Embryonic facial prominence (tissue), 1 donor: ENCODE measurements around the gene MEA1.
"Not testable (repeated sequence)": the region's sequence is repeated elsewhere in the genome, so short reads cannot be mapped to it uniquely, and the experiment has no call there.

Source experiments
- DNase-seq: peaks from one replicate; pipeline ENCODE4 v3.0.0-alpha.2; 2016; ENCODE audit errors: extremely low spot score

MEA1 gene

DNA sequence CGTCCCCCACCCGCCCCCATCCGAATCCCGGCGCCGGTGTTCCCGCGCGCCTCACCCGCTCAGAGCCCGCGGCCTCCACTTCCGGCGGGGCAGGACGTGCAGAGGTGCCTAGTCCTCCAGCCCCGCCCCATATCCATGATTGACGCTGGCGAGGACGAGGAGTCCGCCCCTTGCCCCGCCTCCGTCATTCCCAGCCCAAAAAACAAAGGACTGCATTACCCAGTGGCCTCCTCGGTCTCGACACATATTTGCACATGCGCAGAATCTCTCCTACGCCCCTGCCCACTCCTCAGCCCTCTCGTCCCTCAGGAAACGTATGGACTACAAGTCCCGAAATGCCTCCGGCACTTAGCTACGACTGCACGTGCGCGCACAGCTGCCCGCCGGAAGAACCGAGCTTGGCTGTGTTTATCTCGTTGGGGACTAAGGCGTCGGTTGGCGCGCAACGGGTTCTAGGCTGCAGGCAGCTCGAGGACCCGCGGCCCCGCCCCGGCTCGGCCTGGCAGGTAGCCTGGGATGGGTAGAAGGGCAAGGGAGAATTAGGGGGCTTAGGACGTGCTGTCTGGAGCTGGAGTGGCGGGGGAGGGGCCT, at the start of gene MEA1, which contains the start of gene KLHDC3:
Gene MEA1, minus strand, starts transcription at position 104 of the 591 bp plus-strand sequence. CDS start 133 bp downstream, outside the sequence.
Gene KLHDC3, plus strand, starts transcription at position 407 of the 591 bp plus-strand sequence. CDS start 2,944 bp downstream, outside the sequence.
- DNase-seq = peak; percentile 100

DNA sequence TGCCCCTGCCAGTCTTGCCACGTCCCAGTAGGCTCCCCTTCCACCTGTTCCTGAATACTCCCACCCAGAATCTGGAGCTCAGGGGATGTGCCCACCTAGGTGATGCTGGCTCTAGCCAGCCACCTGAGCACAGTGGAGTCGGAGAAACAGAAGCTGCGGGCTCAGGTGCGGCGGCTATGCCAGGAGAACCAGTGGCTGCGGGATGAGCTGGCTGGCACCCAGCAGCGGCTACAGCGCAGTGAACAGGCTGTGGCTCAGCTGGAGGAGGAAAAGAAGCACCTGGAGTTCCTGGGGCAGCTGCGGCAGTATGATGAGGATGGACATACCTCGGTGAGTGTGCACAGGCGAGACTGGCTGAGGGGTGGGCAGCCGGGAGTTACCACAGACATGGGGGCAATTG, 49.1 kb upstream of the MEA1 start:
- no peak for DNase-seq

GRCh38 chr6:43061861-43062260, 48.1 kb upstream of the MEA1 start:
- DNase-seq = no peak

DNA sequence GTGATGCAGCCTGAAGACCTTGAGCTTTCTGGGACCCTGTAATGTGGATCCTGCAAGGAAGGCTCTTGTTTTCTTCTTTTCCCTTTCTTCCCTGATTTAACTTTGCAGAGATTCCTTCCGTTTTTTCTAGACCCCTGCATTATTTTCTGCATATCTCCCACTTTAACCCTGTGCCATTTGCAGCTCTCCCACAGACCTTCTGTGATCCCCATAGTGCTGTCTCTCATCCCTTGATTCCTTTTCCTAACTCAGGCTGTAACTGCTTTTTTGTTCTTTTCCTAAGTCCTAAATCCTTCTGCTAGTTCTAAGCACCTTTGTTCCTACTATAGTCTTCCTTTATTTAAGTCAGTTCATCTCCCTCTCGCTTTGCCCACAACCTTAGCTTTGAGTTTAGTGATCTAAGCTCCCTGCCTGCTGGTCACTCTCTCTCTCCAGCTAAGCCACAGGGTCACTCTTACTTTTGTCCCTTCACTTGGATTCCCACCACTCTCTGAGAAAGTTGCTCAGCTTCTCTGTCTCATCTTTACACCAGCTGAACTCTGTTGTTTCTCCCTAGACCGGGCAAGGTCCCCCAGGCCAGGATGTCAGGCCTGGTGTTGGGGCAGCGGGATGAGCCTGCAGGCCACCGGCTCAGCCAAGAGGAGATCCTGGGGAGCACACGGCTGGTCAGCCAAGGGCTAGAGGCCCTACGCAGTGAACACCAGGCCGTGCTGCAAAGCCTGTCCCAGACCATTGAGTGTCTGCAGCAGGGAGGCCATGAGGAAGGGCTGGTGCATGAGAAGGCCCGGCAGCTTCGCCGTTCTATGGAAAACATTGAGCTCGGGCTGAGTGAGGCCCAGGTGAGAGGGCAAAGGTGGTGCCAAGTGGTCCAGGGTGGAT, 47.2 kb upstream of the MEA1 start:
- no peak for DNase-seq

- no peak for DNase-seq
Measured at GRCh38 chr6:43060034-43060754, 46.4 kb upstream of the MEA1 start.

- peak; percentile 98 for DNase-seq
Measured at GRCh38 chr6:43059168-43060033, 45.7 kb upstream of the MEA1 start, which contains the start of the genes KLC4 and MRPL2. Gene KLC4 (plus strand): TSS chr6:43059631. CDS start chr6:43061336, 1,705 bp downstream. Gene MRPL2 (minus strand): TSS chr6:43059434. CDS start chr6:43059381, 53 bp downstream.

DNA sequence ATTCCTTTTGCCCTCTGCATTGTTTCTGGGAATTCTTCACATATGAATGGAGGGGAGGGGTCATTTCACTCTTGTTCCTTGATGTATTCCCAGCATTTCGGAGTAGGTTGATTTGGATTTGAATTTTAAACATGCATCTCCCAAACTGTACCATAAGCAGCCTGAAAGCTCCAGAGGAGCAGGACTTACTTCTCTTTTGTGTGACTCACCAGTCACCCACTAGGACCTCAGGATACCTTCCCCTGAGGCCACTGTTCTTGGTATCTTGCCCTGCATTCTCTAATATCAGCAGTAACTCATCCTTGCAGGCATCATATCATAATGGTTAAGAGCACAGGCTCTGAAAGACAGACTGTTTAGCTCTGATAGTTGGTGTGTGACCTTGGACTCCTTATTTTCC, 44.8 kb upstream of the MEA1 start:
- no peak for DNase-seq

DNA sequence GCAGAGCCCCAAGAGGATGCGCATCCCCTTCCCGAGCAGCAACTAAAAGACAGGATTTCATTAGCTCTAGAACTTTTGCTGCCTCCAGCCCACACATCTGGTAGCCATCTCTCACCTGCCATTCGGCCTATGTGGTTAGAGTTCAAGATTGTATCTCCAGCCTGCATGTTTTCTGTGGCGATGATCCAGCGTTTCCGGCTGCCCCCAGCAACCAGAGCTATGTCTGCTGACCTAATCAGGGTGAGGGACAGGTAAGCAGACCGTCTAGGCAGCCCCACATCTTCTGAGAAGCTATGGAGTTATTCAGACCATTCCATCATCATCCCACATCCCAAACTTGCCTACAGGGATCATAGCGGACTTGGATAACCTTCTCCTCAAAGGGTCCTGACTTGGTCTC, 42.2 kb upstream of the MEA1 start:
- DNase-seq = no peak

DNA sequence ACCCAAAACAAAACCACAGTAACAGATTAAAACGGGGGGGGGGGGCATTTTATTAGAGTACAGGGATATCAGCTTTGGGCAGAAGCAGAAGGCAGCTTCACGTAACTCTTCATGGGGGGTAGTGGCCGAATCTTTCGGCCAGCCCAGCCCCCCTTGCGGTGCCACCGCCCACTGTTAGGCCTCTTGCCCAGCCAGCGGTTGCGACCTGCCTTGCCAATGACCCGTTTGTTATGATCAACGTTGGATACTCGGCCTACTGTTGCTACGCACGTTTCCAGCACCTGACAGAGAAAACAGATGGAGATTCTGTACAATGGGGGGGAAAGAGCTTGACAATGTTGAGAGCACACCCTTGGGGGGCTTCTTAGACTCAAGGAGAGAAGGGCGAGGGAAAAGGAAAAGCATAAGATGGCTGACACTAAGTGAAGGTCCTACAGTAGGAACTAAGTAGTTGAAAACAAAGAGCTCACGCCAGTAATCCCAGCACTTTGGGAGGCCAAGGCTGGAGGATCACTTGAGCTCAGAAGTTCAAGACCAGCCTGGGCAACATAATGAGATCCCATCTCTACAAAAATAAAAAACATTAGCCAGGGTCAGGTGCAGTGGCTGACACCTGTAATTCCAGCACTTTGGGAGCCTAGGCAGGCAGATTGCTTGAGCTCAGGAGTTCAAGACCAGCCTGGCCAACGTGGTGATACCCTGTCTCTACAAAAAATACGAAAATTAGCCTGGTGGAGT, 40.6 kb upstream of the MEA1 start:
- no peak for DNase-seq

- peak; percentile 96 for DNase-seq
Measured at GRCh38 chr6:43053545-43054205, 39.9 kb upstream of the MEA1 start, which contains the start of gene CUL7. Gene CUL7 (minus strand): TSS chr6:43053851. CDS start chr6:43052788, 1,063 bp downstream.

GRCh38 chr6:43052842-43053544, 39.2 kb upstream of the MEA1 start:
- no peak for DNase-seq

DNA sequence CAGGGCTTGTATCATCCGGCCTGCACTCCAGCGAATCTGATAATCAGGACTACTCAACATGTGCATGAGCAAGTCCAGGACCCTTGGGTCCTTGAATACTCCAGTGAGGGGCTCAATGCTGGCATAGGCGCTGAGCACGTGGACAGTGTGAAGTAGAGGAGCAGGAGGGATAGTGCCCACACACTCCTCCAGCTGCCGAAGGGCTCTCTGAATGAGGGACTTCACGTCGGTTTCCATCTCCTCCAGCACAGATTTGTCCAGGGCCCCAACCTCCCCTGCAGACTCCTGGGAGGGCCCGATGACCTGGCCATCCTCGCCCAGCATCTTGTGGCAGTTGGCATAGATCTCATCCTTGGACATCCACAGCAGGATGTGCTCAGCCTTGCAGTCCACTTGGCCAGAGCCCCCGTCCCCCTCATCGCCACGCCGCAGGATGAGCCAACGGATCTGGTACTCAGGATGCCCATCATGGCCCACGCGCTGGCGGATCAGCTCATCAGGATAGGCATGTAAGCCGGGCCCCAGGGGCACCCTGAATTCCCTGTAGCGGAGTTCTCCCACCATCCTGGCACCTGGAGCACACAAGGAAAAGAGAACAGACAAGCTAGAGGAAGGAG, 38.6 kb upstream of the MEA1 start:
- DNase-seq = no peak

- no peak for DNase-seq
Measured at GRCh38 chr6:43050981-43051380, 37.2 kb upstream of the MEA1 start.

DNA sequence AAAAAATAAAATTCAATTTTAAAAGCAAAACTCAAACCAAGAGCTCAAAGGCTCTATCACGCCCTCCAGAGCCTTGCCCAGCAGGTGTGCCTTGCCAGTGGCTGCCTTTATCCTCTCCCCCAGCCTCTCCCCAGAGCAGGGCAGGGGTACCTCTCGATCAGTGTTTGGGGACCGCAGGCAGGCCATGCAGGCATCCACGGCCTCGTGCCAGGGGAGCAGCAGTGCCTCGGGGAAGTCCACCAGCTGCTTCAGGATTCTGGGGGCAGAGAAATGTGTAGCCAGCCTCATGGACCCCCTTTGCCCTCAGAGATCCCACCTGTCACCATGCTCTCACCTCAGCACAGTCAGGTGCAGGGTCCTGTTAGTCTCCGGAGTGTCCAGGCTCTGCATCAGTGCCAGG, 34.3 kb upstream of the MEA1 start:
- DNase-seq = no peak

DNA sequence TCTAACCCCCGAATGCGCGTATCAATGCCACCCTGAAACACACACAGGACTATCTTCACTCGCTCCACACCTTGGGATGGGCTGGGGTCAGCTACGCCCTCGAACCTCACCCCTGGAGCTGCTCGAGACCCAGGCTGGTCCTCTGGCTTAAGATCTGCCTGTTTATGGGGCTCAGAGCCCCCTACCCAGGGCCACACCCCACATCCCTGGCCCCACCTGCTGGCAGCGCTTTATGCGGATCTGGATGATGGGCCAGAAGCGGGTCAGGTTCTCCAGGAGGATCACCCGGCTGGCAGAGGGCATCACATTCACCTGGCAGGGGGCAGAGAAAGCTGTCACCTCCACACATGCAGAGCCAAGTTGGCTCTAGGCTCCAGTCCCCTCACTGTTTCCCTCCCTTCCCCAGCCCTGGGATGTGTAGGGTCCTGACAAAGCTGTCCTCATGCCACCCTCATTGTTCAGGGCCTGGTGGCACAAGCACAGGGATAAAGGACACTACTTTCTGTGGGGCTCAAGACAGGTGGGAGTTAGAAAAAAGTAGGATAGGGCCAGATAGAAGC, 31.7 kb upstream of the MEA1 start:
- DNase-seq = no peak

GRCh38 chr6:43043310-43043709, 29.6 kb upstream of the MEA1 start:
- no peak for DNase-seq

DNA sequence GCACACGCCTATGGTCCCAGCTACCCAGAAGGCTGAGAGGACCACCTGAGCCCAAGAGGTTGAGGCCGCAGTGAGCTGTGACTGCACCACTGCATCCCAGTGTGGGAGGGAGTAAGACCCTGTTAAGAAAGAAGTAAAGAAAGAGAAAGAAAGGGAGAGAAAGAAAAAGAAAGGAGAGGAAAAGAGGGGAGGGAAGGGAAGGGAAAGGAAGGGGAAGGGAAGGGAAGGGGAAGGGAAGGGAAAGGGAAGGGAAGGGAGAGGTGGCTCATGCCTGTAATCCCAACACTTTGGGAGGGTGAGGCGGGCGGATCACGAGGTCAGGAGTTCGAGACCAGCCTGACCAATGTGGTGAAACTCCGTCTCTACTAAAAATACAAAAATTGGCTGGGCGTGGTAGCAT, 27.7 kb upstream of the MEA1 start:
- DNase-seq = not testable (repeated sequence)

DNA sequence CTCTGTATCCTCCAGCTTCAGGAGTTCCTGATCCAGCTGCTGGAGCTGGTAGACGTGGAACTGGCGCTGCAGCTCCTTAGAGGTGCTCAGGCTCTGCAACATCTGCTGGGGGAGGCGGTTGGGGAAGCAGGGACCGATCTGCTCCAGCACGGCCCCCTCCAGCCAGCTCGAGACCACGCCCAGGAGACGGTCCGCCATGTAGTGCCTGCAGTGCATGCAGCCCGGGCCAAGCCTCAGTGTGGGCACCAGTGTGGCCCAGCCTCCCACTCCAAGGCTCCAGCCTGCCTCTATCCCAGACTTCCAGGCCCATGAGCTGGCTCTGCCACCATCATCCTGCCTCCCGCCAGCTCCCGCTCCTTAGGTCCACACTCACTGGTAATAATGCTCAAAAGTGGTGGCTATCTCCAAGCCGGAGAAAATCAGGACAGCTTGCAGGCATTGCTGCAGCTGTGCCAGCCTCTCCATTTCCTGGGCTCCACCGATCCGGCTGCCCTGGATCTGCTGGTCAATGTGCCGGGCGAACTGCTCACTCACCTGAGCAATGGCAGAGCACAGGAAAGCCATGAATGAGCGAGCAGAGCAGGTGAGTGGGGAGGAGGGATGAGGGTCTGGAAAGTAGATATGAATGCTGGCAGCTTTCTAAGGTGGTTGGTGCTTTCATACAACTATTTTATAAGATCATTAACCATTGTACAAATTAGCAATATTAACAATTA, 27.0 kb upstream of the MEA1 start:
- no peak for DNase-seq
